VCaP (cell line): Measurements from ENCODE around the gene RIBC2.

Experiments
- H3K27ac ChIP-seq: fragments of 450-650 bp; 2 replicates; pipeline ENCODE4 v1.5.1; 2017
- CTCF ChIP-seq: fragments of 450-650 bp; conservative IDR thresholded peaks from 2 replicates; pipeline ENCODE4 v1.5.1; 2017; ENCODE audit warnings: mild to moderate bottlenecking, moderate library complexity

Gene RIBC2

GRCh38 chr22:45420011-45420410, 6.5 kb downstream of the RIBC2 start:
- no peak overlapping the region for H3K27ac ChIP-seq
- TF ChIP-seq CTCF, result no peak

DNA sequence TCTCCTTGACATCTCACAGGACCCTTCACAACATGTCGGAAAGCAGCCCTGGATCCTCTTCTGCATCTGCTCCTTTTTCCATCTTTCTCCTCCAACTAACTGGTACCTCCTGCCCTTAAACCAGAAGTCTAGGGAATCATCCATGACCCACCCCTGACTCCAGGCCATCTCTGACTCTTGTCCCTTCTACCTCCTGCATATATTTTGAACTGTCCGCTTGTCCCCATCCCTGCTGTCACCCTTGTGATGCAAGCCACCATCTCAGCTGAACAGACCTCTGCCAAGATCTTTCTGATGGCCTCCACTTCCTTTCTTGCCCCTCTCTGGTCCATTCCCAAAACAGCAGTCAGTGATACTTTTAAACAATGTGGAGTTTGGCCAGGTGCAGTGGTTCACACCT, 7.0 kb downstream of the RIBC2 start:
- no peak for TF ChIP-seq CTCF
- H3K27ac ChIP-seq, result no peak overlapping the region

DNA sequence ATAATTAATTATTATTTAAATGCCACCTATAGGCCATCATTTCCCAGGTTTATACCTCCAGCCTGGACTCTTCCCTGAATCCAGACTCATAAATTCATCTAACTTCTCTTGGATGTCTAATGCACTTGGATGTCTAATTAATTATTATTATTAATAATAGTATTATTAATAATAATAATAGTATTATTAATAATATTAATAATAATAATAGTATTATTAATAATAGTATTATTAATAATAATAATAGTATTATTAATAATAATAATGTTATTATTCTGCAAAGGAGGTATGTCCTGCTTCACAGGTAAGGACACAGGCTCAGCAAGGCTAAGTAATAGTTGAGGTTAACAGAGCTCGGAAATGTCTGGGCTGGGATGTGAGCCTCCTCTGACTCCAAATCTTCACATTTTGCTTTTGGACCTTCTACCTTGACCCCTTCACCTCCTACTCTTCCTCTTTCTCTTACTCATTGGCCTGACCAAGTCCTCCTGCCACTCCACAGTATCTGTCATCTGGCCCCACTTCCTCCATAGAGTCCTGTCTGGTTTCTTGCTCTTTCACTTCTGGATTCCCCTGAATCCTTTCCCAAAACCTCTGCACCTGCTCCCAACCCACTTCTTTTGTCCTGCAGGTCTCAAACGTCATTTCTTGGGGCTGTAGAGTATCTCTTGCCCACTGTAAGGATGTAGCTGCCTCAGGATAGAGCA, 8.0 kb downstream of the RIBC2 start:
- no peak for TF ChIP-seq CTCF
- H3K27ac ChIP-seq, result no peak overlapping the region

DNA sequence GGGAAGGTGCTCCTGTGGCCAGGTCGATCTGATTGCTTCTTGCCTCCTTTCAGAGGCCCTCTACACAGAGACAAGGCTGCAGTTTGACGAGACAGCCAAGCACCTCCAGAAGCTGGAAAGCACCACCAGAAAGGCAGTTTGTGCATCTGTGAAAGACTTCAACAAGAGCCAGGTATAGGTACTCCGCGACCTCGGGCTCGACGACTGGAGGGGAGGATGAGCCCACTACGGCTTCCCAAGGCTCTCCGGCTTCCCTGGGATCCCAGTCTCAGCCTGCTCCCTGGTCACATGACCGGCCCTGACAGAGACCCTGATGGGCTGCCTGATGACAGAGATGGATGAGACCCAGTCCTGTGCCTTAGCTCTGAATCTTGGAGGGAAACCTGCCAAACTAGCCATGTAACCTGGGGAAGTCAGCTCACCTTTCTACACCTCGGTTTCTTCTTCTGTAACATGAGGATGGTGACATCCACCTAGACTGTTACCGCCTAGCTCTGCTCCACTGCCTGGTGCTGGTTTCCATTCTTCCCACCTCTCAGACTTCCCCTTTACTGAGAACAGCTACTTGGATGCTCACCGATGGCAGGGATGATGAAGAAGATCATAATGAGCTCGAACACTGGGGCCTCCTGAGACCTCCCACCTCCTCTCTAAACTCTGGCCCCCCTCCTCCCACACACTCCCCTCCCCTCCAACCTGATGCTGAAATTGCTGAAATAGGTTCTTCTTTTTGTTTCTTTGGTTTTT, 8.9 kb downstream of the RIBC2 start:
- no peak for TF ChIP-seq CTCF
- no peak overlapping the region for H3K27ac ChIP-seq

DNA sequence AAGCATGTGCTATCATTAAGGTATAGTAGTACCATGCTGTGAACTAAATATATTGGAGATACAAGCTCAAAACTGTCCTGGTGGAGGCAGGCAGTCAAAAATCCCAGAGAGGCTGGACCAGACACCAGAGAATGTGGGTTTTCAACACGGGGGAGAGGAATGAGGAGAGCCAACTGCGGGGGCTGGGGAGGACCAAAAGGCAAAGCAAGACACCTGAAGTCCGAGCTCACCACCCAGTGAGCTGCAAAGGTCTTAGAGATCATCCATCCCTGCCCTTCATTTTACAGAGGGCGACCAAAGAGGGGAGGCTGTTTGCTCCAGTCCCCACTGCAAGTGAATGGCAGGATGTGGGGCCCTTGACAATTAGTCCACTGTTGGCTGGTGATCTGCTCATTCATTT, 10.0 kb downstream of the RIBC2 start:
- TF ChIP-seq CTCF, result no peak
- no peak overlapping the region for H3K27ac ChIP-seq

DNA sequence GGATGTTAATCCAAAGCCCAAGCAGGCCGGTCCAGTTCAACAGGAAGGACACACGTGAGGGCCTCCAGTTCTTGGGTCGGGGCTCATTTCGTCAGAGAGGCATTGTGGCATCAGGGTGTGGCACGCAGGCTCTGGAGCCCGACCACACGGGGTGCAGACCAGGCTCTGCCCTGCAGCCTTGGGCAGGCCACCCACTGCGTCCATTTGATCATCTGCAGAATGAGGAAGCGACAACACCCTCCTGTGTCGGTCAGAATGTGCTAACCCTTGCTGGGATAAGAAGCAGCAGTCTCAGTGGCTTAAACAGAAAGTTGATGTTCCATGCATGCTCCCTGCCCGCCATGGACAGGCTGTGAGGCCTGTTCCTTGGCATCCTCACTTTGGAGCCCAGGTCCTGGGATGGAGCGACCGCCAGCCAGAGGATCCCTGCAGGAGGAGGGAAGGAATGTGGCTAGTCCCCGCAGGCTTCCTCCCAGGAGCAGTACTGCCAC, 10.8 kb downstream of the RIBC2 start:
- no peak for TF ChIP-seq CTCF
- H3K27ac ChIP-seq, result no peak overlapping the region

GRCh38 chr22:45425101-45425500, 11.6 kb downstream of the RIBC2 start:
- no peak for TF ChIP-seq CTCF
- H3K27ac ChIP-seq, result no peak overlapping the region
